ENCODE measurements around the gene ATP1A2.

Gene ATP1A2

GRCh38 chr1:160151303-160151702, 35.7 kb downstream of the ATP1A2 start, which contains the start of gene ATP1A4:
TSS of gene ATP1A4 (plus strand) at chr1:160151603. CDS start at chr1:160152041, 438 bp downstream.
- no peak for DNase-seq

GRCh38 chr1:160154790-160155189, 39.2 kb downstream of the ATP1A2 start:
- no peak for DNase-seq

- DNase-seq, result no peak
These were observed 40.8 kb downstream of the ATP1A2 start for GRCh38 chr1:160156361-160156760.

GRCh38 chr1:160157174-160157573, 41.6 kb downstream of the ATP1A2 start:
- no peak for DNase-seq

- DNase-seq, result no peak
These were observed 42.5 kb downstream of the ATP1A2 start for GRCh38 chr1:160158031-160158430.

- DNase-seq, result no peak
These were observed 43.0 kb downstream of the ATP1A2 start for GRCh38 chr1:160158534-160158933.

GRCh38 chr1:160159846-160160245, 44.3 kb downstream of the ATP1A2 start:
- DNase-seq, result no peak

- DNase-seq, result peak; percentile 24
These were observed 46.6 kb downstream of the ATP1A2 start for GRCh38 chr1:160161965-160162705.

GRCh38 chr1:160162931-160163330, 47.4 kb downstream of the ATP1A2 start:
- DNase-seq, result no peak

- DNase-seq, result no peak
These were observed 48.1 kb downstream of the ATP1A2 start for GRCh38 chr1:160163615-160164014.

- DNase-seq, result no peak
These were observed 48.6 kb downstream of the ATP1A2 start for GRCh38 chr1:160164121-160164520.

GRCh38 chr1:160166166-160166868, 50.8 kb downstream of the ATP1A2 start:
- no peak for DNase-seq

GRCh38 chr1:160167056-160167455, 51.5 kb downstream of the ATP1A2 start:
- no peak for DNase-seq

GRCh38 chr1:160167580-160167979, 52.0 kb downstream of the ATP1A2 start:
- DNase-seq, result no peak

GRCh38 chr1:160168016-160168415, 52.5 kb downstream of the ATP1A2 start:
- no peak for DNase-seq

GRCh38 chr1:160168609-160169369, 53.2 kb downstream of the ATP1A2 start:
- no peak for DNase-seq

GRCh38 chr1:160169553-160170399, 54.2 kb downstream of the ATP1A2 start:
- no peak for DNase-seq

- no peak for DNase-seq
These were observed 55.8 kb downstream of the ATP1A2 start for GRCh38 chr1:160171354-160171753.

- no peak for DNase-seq
These were observed 56.4 kb downstream of the ATP1A2 start for GRCh38 chr1:160171980-160172379.

- DNase-seq, result no peak
These were observed 61.7 kb downstream of the ATP1A2 start for GRCh38 chr1:160177231-160177630.

- DNase-seq, result no peak
These were observed 62.1 kb downstream of the ATP1A2 start for GRCh38 chr1:160177667-160178066.

GRCh38 chr1:160178731-160179130, 63.2 kb downstream of the ATP1A2 start:
- no peak for DNase-seq

- DNase-seq, result no peak
These were observed 63.8 kb downstream of the ATP1A2 start for GRCh38 chr1:160179336-160179735.

Data from RPMI8226 (cell line).